PC-3 (cell line): ENCODE measurements around the gene PPP1R7. TPM values are rescaled to one million over a fixed set of nuclear protein-coding genes. Genes with fewer than 3 reads are reported as not detected.

Experiments used
- ATAC-seq: fragments of 200-7000 bp; cut with Tn5 transposase; 2 replicates; pipeline ENCODE4 v1.9.1; 2020; ENCODE audit warnings: mild to moderate bottlenecking, moderate library complexity
- BruUV-seq: library from RNA; stranded (reverse); fragments of 400-500 nt; replicated peaks from 2 replicates; lab custom pipeline; 2021; lab: Mats Ljungman, UMichigan
- CTCF ChIA-PET: fragments of 300-600 bp; sonication (Branson Sonifier 250); formaldehyde crosslinking; loops from one replicate; lab custom pipeline; 2022; ENCODE audit warnings: antibody characterized with exemption; lab: Charles Lee
- POLR2A ChIA-PET: fragments of 300-600 bp; sonication (Branson Sonifier 250); formaldehyde crosslinking; loops from one replicate; lab custom pipeline; 2022; ENCODE audit warnings: antibody characterized with exemption; ENCODE audit not compliant: unreplicated experiment; lab: Charles Lee
- DNase-seq: peaks from one replicate; pipeline ENCODE4 v3.0.0-alpha.2; 2015
- H2AFZ ChIP-seq: fragments of 300-600 bp; sonication (generic); 2 replicates; pipeline ENCODE4 v1.6.0; 2016; ENCODE audit warnings: antibody characterized with exemption, low read length
- H3F3A ChIP-seq: fragments of 300-600 bp; sonication (generic); one replicate; pipeline ENCODE4 v1.6.0; 2017; ENCODE audit warnings: antibody characterized with exemption, low read length, control low read depth, mild to moderate bottlenecking; ENCODE audit not compliant: unreplicated experiment
- H3K27ac ChIP-seq: fragments of 300-600 bp; sonication (generic); 2 replicates; pipeline ENCODE4 v1.5.1; 2016; ENCODE audit warnings: mild to moderate bottlenecking, low read length
- H3K27me3 ChIP-seq: fragments of 300-600 bp; sonication (generic); 2 replicates; pipeline ENCODE4 v1.6.1; 2016; ENCODE audit warnings: low read length, mixed read lengths
- H3K36me3 ChIP-seq: fragments of 300-600 bp; sonication (generic); 2 replicates; pipeline ENCODE4 v1.6.1; 2016; ENCODE audit warnings: low read depth, mixed run types, low read length, mixed read lengths
- H3K4me1 ChIP-seq: fragments of 300-600 bp; sonication (generic); 2 replicates; pipeline ENCODE4 v1.5.1; 2016; ENCODE audit warnings: low read length; ENCODE audit not compliant: insufficient read depth
- H3K4me2 ChIP-seq: fragments of 300-600 bp; sonication (generic); 2 replicates; pipeline ENCODE4 v1.6.0; 2016; ENCODE audit warnings: low read length
- H3K4me3 ChIP-seq: fragments of 300-600 bp; sonication (generic); 2 replicates; pipeline ENCODE4 v1.5.1; 2016; ENCODE audit warnings: mild to moderate bottlenecking, low read length, mixed read lengths
- H3K79me2 ChIP-seq: fragments of 300-600 bp; sonication (generic); 2 replicates; pipeline ENCODE4 v1.6.1; 2017; ENCODE audit warnings: low read length, mixed read lengths
- H3K9ac ChIP-seq: fragments of 300-600 bp; sonication (generic); 2 replicates; pipeline ENCODE4 v1.6.0; 2016; ENCODE audit warnings: mild to moderate bottlenecking, low read length
- H3K9me2 ChIP-seq: fragments of 300-600 bp; sonication (generic); replicated peaks from 2 replicates; pipeline ENCODE4 v1.6.1; 2016; ENCODE audit warnings: mixed run types, low read length, mixed read lengths
- H3K9me3 ChIP-seq: fragments of 300-600 bp; sonication (generic); 2 replicates; pipeline ENCODE4 v1.6.1; 2016; ENCODE audit warnings: low read length, mixed read lengths
- H4K20me1 ChIP-seq: fragments of 300-600 bp; sonication (generic); 2 replicates; pipeline ENCODE4 v1.6.1; 2016; ENCODE audit warnings: low read length, mixed read lengths
- EZH2 ChIP-seq: fragments of 300-600 bp; sonication (generic); IDR thresholded peaks from one replicate; pipeline ENCODE4 v1.6.1; 2017; ENCODE audit warnings: antibody characterized with exemption, mild to moderate bottlenecking, low read length; ENCODE audit not compliant: unreplicated experiment
- EZH2phosphoT487 ChIP-seq: fragments of 300-600 bp; sonication (generic); IDR thresholded peaks from 2 replicates; pipeline ENCODE4 v1.6.1; 2018; ENCODE audit warnings: mild to moderate bottlenecking, antibody characterized with exemption, low read length, borderline replicate concordance
- intact Hi-C: fragments of 100-400 bp; cut with micrococcal nuclease; formaldehyde crosslinking; loops from 2 replicates; pipeline ENCODE4 v1.9.0; 2023
- total RNA-seq: library from RNA; depleted of rRNA; stranded (reverse); fragments of >200 nt; gene quantifications from 2 replicates; pipeline ENCODE4 v1.2.3, GENCODE V29; 2014
- TF ChIP-seq, protein P1 (sequence below): fragments of 300-600 bp; sonication (generic); conservative IDR thresholded peaks from 2 replicates; pipeline ENCODE4 v1.5.1; 2017; ENCODE audit warnings: antibody characterized with exemption, low read depth, mild to moderate bottlenecking, low read length

Gene PPP1R7
- total RNA-seq, 1 experiment from 2014 or later, result 21.4 TPM

GRCh38 chr2:241214209-241214608 lies 63.9 kb downstream of the PPP1R7 start:
- no peak overlapping the region for H3K9ac ChIP-seq
- no peaks in the 10 kb centered on the region for H3K9me2 ChIP-seq
- ATAC-seq (no peak), DNase-seq (no peak)
- no peaks in the 10 kb centered on the region for H4K20me1 ChIP-seq
- intact Hi-C loops, result no loop called here
- TF ChIP-seq EZH2phosphoT487, result no peak
- TF ChIP-seq EZH2, result no peak
- TF ChIP-seq, protein P1, sequence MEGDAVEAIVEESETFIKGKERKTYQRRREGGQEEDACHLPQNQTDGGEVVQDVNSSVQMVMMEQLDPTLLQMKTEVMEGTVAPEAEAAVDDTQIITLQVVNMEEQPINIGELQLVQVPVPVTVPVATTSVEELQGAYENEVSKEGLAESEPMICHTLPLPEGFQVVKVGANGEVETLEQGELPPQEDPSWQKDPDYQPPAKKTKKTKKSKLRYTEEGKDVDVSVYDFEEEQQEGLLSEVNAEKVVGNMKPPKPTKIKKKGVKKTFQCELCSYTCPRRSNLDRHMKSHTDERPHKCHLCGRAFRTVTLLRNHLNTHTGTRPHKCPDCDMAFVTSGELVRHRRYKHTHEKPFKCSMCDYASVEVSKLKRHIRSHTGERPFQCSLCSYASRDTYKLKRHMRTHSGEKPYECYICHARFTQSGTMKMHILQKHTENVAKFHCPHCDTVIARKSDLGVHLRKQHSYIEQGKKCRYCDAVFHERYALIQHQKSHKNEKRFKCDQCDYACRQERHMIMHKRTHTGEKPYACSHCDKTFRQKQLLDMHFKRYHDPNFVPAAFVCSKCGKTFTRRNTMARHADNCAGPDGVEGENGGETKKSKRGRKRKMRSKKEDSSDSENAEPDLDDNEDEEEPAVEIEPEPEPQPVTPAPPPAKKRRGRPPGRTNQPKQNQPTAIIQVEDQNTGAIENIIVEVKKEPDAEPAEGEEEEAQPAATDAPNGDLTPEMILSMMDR, result no peak
- H3K79me2 ChIP-seq, result no peaks in the 10 kb centered on the region
- H3K4me3 ChIP-seq, result no peak overlapping the region
- POLR2A ChIA-PET, result no interaction called here
- no peak overlapping the region for H3K4me2 ChIP-seq
- H3F3A ChIP-seq, result no peaks in the 10 kb centered on the region
- H3K4me1 ChIP-seq, result no peaks in the 10 kb centered on the region
- CTCF ChIA-PET, result no interaction called here
- H3K27me3 ChIP-seq, result no peaks in the 10 kb centered on the region
- no peak overlapping the region for H3K27ac ChIP-seq
- no peaks in the 10 kb centered on the region for H3K9me3 ChIP-seq
- no peaks in the 10 kb centered on the region for H3K36me3 ChIP-seq
- no TSS peak for BruUV-seq
- no peak overlapping the region for H2AFZ ChIP-seq

GRCh38 chr2:241214766-241215165 lies 64.5 kb downstream of the PPP1R7 start:
- Histone ChIP-seq H3K9me3 (no peaks in the 10 kb centered on the region), H3K27me3 (no peaks in the 10 kb centered on the region), H3K4me2 (no peak overlapping the region), H3K9ac (no peak overlapping the region), H3K27ac (no peak overlapping the region), H3F3A (no peaks in the 10 kb centered on the region), H3K4me1 (no peaks in the 10 kb centered on the region), H3K9me2 (no peaks in the 10 kb centered on the region), H3K36me3 (no peaks in the 10 kb centered on the region), H2AFZ (no peak overlapping the region), H4K20me1 (no peaks in the 10 kb centered on the region), H3K79me2 (peaks cover under 1% of the 10 kb centered on the region; the same call in 1 of the 2 replicates), H3K4me3 (no peak overlapping the region)
- ATAC-seq (no peak), DNase-seq (no peak)
- CTCF ChIA-PET, result no interaction called here
- POLR2A ChIA-PET, result no interaction called here
- TF ChIP-seq, protein P1, result no peak
- TF ChIP-seq EZH2, result no peak
- no peak for TF ChIP-seq EZH2phosphoT487
- no TSS peak for BruUV-seq
- intact Hi-C loops, result no loop called here

DNA sequence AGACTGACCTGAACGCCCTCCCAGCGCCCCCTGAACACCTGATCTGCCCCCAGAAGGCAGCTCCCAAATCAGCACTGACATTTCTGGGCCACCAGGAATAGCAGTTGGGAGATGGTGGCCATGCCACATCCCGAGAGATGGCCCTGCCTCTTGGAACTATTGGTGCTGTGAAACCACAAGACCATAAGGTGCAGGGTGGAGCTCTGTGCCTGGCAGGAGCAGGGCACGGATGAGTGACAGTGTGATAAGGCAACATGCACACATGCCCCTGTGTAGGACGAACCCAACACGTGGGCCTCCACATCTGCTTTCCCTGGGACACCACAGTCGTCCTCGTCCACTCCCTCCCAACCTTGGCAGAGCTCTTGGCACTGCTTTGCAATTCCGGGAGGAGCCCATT lies 65.2 kb downstream of the PPP1R7 start:
- Histone ChIP-seq H3K27me3 (no peaks in the 10 kb centered on the region), H3K9me2 (no peaks in the 10 kb centered on the region), H3K4me1 (no peaks in the 10 kb centered on the region), H2AFZ (no peak overlapping the region), H3K27ac (no peak overlapping the region), H3K79me2 (peaks cover 7% of the 10 kb centered on the region), H3K9ac (no peak overlapping the region), H3K4me2 (no peak overlapping the region), H3K9me3 (no peaks in the 10 kb centered on the region), H3K36me3 (no peaks in the 10 kb centered on the region), H3K4me3 (no peak overlapping the region), H3F3A (no peaks in the 10 kb centered on the region), H4K20me1 (no peaks in the 10 kb centered on the region)
- no TSS peak for BruUV-seq
- ChIA-PET CTCF (no interaction called here), POLR2A (no interaction called here)
- no peak for ATAC-seq
- DNase-seq, result no peak
- TF ChIP-seq, protein P1, result no peak
- TF ChIP-seq EZH2phosphoT487 (no peak), EZH2 (no peak)
- intact Hi-C loops, result no loop called here
